ENCODE results near the gene SNAI3. TPM values are rescaled to one million over a fixed set of nuclear protein-coding genes. Genes with fewer than 3 reads are reported as not detected.
A peak's percentile ranks its signal among the peaks of the same experiment; 100 is the strongest.

Gene SNAI3
- total and polyA plus RNA-seq, 9 of the 15 experiments (the other 6 are each of a cell fraction or from before 2014, with no cell fraction given), result 0.04 to 4.1 (median 0.80) TPM; not detected in 1

DNA sequence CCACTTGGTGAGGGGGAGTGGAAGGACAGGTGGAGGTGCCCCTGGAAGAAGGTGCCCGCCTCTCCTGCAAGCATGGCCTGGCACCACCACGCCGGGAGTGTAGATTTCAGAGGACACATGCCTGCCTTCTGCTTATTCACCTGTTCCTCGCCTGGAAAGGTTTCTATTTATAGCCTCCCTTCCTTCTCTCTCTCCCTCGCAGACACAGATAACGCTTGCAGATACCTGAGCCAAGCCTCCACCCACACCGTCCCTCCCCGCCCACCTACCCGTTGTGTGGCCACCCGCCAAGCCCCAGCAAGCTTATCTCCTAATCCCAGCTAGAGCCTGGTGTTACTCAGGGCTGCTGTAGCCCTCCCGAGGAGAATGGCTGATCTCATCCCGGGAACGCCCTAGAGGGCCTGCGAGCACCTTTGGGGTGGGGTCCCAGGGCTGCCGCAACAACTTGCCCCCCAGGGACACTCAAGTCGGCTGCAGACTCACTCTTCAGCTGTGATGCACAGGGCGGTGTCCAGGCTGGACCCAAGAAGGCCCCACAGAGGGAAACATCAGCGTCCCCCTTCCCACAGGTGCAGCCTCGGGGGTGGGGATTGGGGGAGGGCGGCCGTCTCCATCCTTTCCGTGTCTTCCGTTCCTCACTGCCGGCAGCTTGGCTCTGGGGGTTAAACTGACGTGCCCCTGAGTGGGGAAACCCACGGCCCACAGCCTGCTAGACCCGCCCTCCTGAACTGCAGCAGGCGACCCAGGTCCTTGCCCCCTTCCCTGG is 1.9 kb upstream of the SNAI3 start (continued):
- no peak for TF ChIP-seq SNRNP70 (optimal IDR thresholded peaks at IDR 0.05; ENCODE audit: low read depth, low read length)
- peak; percentile 78 for TF ChIP-seq MYC (IDR thresholded peaks at IDR 0.05; ENCODE audit: low read depth, low read length)
- TF ChIP-seq MYC (CRISPR knock-in tag; IDR thresholded peaks at IDR 0.05; ENCODE audit: borderline replicate concordance, low read depth), result no peak
- no peak for TF ChIP-seq SETDB1 (IDR thresholded peaks at IDR 0.05; ENCODE audit: low read length)
- TF ChIP-seq, protein P1, sequence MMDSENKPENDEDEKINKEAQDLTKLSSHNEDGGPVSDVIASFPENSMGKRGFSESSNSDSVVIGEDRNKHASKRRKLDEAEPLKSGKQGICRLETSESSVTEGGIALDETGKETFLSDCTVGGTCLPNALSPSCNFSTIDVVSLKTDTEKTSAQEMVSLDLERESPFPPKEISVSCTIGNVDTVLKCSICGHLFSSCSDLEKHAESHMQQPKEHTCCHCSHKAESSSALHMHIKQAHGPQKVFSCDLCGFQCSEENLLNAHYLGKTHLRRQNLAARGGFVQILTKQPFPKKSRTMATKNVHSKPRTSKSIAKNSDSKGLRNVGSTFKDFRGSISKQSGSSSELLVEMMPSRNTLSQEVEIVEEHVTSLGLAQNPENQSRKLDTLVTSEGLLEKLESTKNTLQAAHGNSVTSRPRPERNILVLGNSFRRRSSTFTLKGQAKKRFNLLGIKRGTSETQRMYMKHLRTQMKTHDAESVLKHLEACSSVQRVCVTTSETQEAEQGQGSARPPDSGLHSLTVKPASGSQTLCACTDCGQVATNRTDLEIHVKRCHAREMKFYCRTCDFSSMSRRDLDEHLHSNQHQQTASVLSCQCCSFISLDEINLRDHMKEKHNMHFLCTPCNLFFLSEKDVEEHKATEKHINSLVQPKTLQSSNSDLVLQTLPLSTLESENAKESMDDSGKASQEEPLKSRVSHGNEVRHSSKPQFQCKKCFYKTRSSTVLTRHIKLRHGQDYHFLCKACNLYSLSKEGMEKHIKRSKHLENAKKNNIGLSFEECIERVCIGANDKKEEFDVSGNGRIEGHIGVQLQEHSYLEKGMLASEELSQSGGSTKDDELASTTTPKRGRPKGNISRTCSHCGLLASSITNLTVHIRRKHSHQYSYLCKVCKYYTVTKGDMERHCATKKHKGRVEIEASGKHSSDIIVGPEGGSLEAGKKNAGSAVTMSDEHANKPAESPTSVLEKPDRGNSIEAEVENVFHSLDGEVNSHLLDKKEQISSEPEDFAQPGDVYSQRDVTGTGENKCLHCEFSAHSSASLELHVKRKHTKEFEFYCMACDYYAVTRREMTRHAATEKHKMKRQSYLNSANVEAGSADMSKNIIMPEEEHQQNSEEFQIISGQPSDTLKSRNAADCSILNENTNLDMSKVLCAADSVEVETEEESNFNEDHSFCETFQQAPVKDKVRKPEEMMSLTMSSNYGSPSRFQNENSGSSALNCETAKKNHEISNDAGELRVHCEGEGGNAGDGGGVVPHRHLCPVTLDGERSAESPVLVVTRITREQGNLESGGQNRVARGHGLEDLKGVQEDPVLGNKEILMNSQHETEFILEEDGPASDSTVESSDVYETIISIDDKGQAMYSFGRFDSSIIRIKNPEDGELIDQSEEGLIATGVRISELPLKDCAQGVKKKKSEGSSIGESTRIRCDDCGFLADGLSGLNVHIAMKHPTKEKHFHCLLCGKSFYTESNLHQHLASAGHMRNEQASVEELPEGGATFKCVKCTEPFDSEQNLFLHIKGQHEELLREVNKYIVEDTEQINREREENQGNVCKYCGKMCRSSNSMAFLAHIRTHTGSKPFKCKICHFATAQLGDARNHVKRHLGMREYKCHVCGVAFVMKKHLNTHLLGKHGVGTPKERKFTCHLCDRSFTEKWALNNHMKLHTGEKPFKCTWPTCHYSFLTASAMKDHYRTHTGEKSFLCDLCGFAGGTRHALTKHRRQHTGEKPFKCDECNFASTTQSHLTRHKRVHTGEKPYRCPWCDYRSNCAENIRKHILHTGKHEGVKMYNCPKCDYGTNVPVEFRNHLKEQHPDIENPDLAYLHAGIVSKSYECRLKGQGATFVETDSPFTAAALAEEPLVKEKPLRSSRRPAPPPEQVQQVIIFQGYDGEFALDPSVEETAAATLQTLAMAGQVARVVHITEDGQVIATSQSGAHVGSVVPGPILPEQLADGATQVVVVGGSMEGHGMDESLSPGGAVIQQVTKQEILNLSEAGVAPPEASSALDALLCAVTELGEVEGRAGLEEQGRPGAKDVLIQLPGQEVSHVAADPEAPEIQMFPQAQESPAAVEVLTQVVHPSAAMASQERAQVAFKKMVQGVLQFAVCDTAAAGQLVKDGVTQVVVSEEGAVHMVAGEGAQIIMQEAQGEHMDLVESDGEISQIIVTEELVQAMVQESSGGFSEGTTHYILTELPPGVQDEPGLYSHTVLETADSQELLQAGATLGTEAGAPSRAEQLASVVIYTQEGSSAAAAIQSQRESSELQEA (IDR thresholded peaks at IDR 0.05; ENCODE audit: low read depth), result no peak
- TF ChIP-seq, protein P2, sequence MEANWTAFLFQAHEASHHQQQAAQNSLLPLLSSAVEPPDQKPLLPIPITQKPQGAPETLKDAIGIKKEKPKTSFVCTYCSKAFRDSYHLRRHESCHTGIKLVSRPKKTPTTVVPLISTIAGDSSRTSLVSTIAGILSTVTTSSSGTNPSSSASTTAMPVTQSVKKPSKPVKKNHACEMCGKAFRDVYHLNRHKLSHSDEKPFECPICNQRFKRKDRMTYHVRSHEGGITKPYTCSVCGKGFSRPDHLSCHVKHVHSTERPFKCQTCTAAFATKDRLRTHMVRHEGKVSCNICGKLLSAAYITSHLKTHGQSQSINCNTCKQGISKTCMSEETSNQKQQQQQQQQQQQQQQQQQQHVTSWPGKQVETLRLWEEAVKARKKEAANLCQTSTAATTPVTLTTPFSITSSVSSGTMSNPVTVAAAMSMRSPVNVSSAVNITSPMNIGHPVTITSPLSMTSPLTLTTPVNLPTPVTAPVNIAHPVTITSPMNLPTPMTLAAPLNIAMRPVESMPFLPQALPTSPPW (CRISPR knock-in tag; IDR thresholded peaks at IDR 0.05), result peak; percentile 86
- TF ChIP-seq CBX2 (IDR thresholded peaks at IDR 0.05; ENCODE audit: insufficient read depth, low read length, poor library complexity, severe bottlenecking), result no peak
- peak; percentile 92 for TF ChIP-seq HDAC3 (IDR thresholded peaks at IDR 0.05; ENCODE audit: borderline replicate concordance, partially characterized antibody)
- no peak for TF ChIP-seq BRD4 (IDR thresholded peaks at IDR 0.05)
- TF ChIP-seq, protein P3, sequence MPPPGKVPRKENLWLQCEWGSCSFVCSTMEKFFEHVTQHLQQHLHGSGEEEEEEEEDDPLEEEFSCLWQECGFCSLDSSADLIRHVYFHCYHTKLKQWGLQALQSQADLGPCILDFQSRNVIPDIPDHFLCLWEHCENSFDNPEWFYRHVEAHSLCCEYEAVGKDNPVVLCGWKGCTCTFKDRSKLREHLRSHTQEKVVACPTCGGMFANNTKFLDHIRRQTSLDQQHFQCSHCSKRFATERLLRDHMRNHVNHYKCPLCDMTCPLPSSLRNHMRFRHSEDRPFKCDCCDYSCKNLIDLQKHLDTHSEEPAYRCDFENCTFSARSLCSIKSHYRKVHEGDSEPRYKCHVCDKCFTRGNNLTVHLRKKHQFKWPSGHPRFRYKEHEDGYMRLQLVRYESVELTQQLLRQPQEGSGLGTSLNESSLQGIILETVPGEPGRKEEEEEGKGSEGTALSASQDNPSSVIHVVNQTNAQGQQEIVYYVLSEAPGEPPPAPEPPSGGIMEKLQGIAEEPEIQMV (tag; conservative IDR thresholded peaks at IDR 0.05; ENCODE audit: low read depth), result no peak
- TF ChIP-seq ETS2 (tag; IDR thresholded peaks at IDR 0.05; ENCODE audit: borderline replicate concordance, poor library complexity, severe bottlenecking), result no peak
- TF ChIP-seq NELFE (IDR thresholded peaks at IDR 0.05; ENCODE audit: insufficient read depth, insufficient read length), result no peak
- peak; percentile 100 for TF ChIP-seq ZBTB7A (IDR thresholded peaks at IDR 0.05; ENCODE audit: borderline replicate concordance, control insufficient read depth, low read depth, low read length)
- no peak for TF ChIP-seq PHTF2 (CRISPR knock-in tag; IDR thresholded peaks at IDR 0.05)
- TF ChIP-seq ZZZ3 (IDR thresholded peaks at IDR 0.05), result no peak
- no peak for TF ChIP-seq SNIP1 (IDR thresholded peaks at IDR 0.05; ENCODE audit: low read depth)

All from K562 (cell line).